ENCODE measurements around the gene PPP4R1.

GRCh38 chr18:9508446-9509025, 105.8 kb downstream of the PPP4R1 start:
- TF ChIP-seq EZH2 (IDR thresholded peaks at IDR 0.05; ENCODE audit: borderline replicate concordance, low read length) (no peak), CTCF (conservative IDR thresholded peaks at IDR 0.05 in 1 of 2, IDR thresholded peaks at IDR 0.05 in 1 of 2; ENCODE audit: extremely low read depth in 1 of 2, insufficient read depth in 1 of 2, low read depth in 1 of 2, low read length in 2 of 2) (no peak)

All from mammary epithelial cell (primary cell).